Measurements from ENCODE around the gene DZIP1L.

DNA sequence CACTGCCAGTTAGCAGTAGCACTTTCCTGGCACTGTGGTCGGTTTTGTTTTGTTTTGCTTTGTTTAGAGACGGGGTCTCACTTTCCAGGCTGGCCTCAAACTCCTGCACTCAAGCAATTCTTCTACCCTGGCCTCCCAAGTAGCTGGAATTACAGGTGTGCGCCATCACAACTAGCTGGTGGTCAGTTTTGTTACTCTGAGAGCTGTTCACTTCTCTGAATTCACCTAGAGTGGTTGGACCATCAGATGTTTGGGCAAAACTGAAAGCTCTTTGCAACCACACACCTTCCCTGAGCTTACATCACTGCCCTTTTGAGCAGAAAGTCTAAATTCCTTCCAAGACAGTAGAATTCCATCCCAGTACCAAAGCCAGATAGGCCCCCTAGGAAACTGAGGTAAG, 82.8 kb downstream of the DZIP1L start:
- TF ChIP-seq, protein P1, sequence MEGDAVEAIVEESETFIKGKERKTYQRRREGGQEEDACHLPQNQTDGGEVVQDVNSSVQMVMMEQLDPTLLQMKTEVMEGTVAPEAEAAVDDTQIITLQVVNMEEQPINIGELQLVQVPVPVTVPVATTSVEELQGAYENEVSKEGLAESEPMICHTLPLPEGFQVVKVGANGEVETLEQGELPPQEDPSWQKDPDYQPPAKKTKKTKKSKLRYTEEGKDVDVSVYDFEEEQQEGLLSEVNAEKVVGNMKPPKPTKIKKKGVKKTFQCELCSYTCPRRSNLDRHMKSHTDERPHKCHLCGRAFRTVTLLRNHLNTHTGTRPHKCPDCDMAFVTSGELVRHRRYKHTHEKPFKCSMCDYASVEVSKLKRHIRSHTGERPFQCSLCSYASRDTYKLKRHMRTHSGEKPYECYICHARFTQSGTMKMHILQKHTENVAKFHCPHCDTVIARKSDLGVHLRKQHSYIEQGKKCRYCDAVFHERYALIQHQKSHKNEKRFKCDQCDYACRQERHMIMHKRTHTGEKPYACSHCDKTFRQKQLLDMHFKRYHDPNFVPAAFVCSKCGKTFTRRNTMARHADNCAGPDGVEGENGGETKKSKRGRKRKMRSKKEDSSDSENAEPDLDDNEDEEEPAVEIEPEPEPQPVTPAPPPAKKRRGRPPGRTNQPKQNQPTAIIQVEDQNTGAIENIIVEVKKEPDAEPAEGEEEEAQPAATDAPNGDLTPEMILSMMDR (IDR thresholded peaks at IDR 0.05): no peak
- TF ChIP-seq POLR2A (IDR thresholded peaks at IDR 0.05) (no peak), POLR2AphosphoS5 (IDR thresholded peaks at IDR 0.05; ENCODE audit: insufficient read depth in 1 of 2, low read depth in 1 of 2) (no peak)
